ENCODE results near the gene YBEY. TPM values are rescaled to one million over a fixed set of nuclear protein-coding genes. Genes with fewer than 3 reads are reported as not detected.

Gene YBEY
- total and polyA plus RNA-seq, 2 donors (not counting 3 experiments of a cell fraction or from before 2014, with no cell fraction given) = 6.1 to 15.3 TPM

DNA sequence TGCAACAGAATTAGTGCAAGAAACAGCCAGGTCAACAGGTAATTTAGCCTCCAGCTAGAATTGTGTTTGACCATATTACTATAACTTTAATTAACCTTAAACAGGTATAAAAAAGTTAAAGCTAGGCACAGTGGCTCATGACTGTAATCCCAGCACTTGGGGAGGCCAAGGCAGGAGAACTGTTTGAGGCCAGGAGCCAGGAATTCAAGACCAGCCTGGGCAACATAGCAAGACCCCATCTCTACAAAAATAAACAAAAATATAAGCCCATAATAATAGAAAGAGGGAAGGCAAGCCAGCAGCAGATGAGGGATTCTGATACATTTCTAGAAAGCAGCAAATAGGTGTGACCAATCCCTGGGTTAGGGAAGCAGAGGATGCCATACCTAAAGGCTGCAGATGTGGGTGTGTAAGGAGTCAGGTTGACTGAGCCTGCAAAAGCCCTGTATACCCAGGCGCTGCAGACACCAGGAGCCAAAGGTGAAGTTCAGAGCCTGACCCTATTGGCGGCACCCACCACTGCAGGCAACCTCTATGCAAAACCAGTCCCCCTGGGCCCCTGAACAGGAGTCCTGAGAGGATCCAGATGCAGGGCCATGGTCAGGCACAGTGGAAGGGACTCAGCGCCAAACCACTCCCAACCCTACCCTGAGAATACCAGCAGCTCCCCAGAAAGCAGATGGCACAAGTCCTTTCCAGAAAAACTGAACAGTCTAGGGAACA, 38.3 kb upstream of the YBEY start:
- Histone ChIP-seq H4K20me1 (replicated peaks; ENCODE audit: control insufficient read depth, extremely low read depth, insufficient read depth, low read length) (no peaks in the 10 kb centered on the region), H2AFZ (ENCODE audit: low read depth, low read length) (no peak overlapping the region), H3K27me3 (ENCODE audit: control insufficient read depth in 2 of 2, insufficient read depth in 2 of 2, low read length in 2 of 2) (no peaks in the 10 kb centered on the region), H3K9me3 (replicated peaks; ENCODE audit: control insufficient read depth, insufficient read depth, low read length) (no peaks in the 10 kb centered on the region), H3K4me2 (ENCODE audit: insufficient read depth, low read length) (no peak overlapping the region), H3K36me3 (ENCODE audit: control insufficient read depth in 2 of 2, extremely low read depth in 1 of 2, insufficient read depth in 2 of 2, low read length in 2 of 2) (peaks cover 25 to 52% of the 10 kb centered on the region in 2 experiments), H3K9ac (replicated peaks; ENCODE audit: extremely low read depth, insufficient read depth, low read length) (no peak overlapping the region), H3K4me1 (ENCODE audit: control insufficient read depth, extremely low read depth, insufficient read depth, low read length) (no peaks in the 10 kb centered on the region), H3K4me3 (replicated peaks in 1 of 3; ENCODE audit: insufficient read depth in 1 of 3, low read depth in 1 of 3, low read length in 3 of 3) (no peak overlapping the region), H3K9me1 (replicated peaks; ENCODE audit: control insufficient read depth, extremely low read depth, insufficient read depth, low read length) (no peaks in the 10 kb centered on the region), H3K27ac (ENCODE audit: insufficient read depth, low read depth, low read length) (no peak overlapping the region), H3K79me2 (ENCODE audit: control insufficient read depth, insufficient read depth, low read length) (no peaks in the 10 kb centered on the region)
- BruUV-seq (replicated peaks) = no TSS peak
- ChIA-PET POLR2A (no interaction called here), CTCF (no interaction called here)
- DNase-seq (ENCODE audit: low read depth, low spot score) (no peak), FAIRE-seq (no peak)
- intact Hi-C loops (cut with micrococcal nuclease) (no loop called here), dilution Hi-C loops (cut with MboI; ENCODE audit: extremely low pct_ligation_motif_present, low sequenced_read_pairs) (no loop called here)
- TF ChIP-seq POLR2A (IDR thresholded peaks at IDR 0.05; ENCODE audit: low read depth, low read length) (no peak), POLR2AphosphoS5 (IDR thresholded peaks at IDR 0.05; ENCODE audit: insufficient read depth, low read depth, low read length) (no peak), FOS (IDR thresholded peaks at IDR 0.05; ENCODE audit: borderline replicate concordance, insufficient read depth, low read length) (no peak), MYC (IDR thresholded peaks at IDR 0.05; ENCODE audit: low read depth, low read length) (no peak), EZH2 (IDR thresholded peaks at IDR 0.05; ENCODE audit: borderline replicate concordance, low read depth, low read length, severe bottlenecking) (no peak)
- TF ChIP-seq, protein P1, sequence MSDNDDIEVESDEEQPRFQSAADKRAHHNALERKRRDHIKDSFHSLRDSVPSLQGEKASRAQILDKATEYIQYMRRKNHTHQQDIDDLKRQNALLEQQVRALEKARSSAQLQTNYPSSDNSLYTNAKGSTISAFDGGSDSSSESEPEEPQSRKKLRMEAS (IDR thresholded peaks at IDR 0.05; ENCODE audit: insufficient read depth, insufficient read length) = no peak

DNA sequence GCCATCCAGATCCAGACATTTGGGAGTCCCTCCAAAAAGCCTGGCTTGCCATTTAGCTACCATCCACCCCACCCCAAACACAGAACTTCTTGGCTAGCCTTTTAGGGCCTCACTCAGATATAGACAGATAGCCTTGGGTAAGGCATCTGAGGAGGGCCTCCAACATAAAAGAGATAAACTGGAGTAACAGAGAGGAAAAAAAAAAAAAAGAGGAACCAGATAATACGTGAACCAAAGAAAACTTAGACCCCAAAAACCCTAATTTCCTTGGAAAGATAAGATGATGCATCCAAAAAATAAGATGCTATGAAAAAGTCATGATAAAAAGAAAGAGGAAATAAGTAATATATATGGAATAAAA, 37.7 kb upstream of the YBEY start:
- H3K9me3 ChIP-seq (replicated peaks; ENCODE audit: control insufficient read depth, insufficient read depth, low read length) = no peaks in the 10 kb centered on the region
- no peak overlapping the region for H2AFZ ChIP-seq (ENCODE audit: low read depth, low read length)
- H3K4me3 ChIP-seq (replicated peaks in 1 of 3; ENCODE audit: insufficient read depth in 1 of 3, low read depth in 1 of 3, low read length in 3 of 3) = no peak overlapping the region
- no peak overlapping the region for H3K4me2 ChIP-seq (ENCODE audit: insufficient read depth, low read length)
- TF ChIP-seq, protein P2, sequence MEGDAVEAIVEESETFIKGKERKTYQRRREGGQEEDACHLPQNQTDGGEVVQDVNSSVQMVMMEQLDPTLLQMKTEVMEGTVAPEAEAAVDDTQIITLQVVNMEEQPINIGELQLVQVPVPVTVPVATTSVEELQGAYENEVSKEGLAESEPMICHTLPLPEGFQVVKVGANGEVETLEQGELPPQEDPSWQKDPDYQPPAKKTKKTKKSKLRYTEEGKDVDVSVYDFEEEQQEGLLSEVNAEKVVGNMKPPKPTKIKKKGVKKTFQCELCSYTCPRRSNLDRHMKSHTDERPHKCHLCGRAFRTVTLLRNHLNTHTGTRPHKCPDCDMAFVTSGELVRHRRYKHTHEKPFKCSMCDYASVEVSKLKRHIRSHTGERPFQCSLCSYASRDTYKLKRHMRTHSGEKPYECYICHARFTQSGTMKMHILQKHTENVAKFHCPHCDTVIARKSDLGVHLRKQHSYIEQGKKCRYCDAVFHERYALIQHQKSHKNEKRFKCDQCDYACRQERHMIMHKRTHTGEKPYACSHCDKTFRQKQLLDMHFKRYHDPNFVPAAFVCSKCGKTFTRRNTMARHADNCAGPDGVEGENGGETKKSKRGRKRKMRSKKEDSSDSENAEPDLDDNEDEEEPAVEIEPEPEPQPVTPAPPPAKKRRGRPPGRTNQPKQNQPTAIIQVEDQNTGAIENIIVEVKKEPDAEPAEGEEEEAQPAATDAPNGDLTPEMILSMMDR (IDR thresholded peaks at IDR 0.05; ENCODE audit: extremely low read depth in 1 of 2, insufficient read depth in 1 of 2, low read depth in 1 of 2, low read length in 2 of 2) = no peak
- TF ChIP-seq POLR2AphosphoS5 (IDR thresholded peaks at IDR 0.05; ENCODE audit: insufficient read depth, low read depth, low read length) (no peak), FOS (IDR thresholded peaks at IDR 0.05; ENCODE audit: borderline replicate concordance, insufficient read depth, low read length) (no peak), POLR2A (IDR thresholded peaks at IDR 0.05; ENCODE audit: low read depth, low read length) (no peak), EZH2 (IDR thresholded peaks at IDR 0.05; ENCODE audit: borderline replicate concordance, low read depth, low read length, severe bottlenecking) (no peak), GATA2 (IDR thresholded peaks at IDR 0.05; ENCODE audit: insufficient read depth, insufficient read length, low read depth, low read length) (no peak), JUN (IDR thresholded peaks at IDR 0.05; ENCODE audit: borderline replicate concordance, insufficient read depth, insufficient read length, low read depth) (no peak), MYC (IDR thresholded peaks at IDR 0.05; ENCODE audit: low read depth, low read length) (no peak)
- TF ChIP-seq, protein P1 (IDR thresholded peaks at IDR 0.05; ENCODE audit: insufficient read depth, insufficient read length) = no peak
- H4K20me1 ChIP-seq (replicated peaks; ENCODE audit: control insufficient read depth, extremely low read depth, insufficient read depth, low read length) = no peaks in the 10 kb centered on the region
- H3K9me1 ChIP-seq (replicated peaks; ENCODE audit: control insufficient read depth, extremely low read depth, insufficient read depth, low read length) = no peaks in the 10 kb centered on the region
- intact Hi-C loops (cut with micrococcal nuclease) (no loop called here), dilution Hi-C loops (cut with MboI; ENCODE audit: extremely low pct_ligation_motif_present, low sequenced_read_pairs) (no loop called here)
- ChIA-PET CTCF (interaction anchor here (1.2 kb wide), 1 partner anchor 95 kb away, joined by 3 read pairs; no protein-coding TSS in a partner anchor), POLR2A (no interaction called here)
- no peaks in the 10 kb centered on the region for H3K4me1 ChIP-seq (ENCODE audit: control insufficient read depth, extremely low read depth, insufficient read depth, low read length)
- H3K79me2 ChIP-seq (ENCODE audit: control insufficient read depth, insufficient read depth, low read length) = no peaks in the 10 kb centered on the region
- H3K27me3 ChIP-seq (ENCODE audit: control insufficient read depth in 2 of 2, insufficient read depth in 2 of 2, low read length in 2 of 2) = no peaks in the 10 kb centered on the region
- FAIRE-seq = no peak
- no peak for DNase-seq (ENCODE audit: low read depth, low spot score)
- H3K9ac ChIP-seq (replicated peaks; ENCODE audit: extremely low read depth, insufficient read depth, low read length) = no peak overlapping the region
- H3K27ac ChIP-seq (ENCODE audit: insufficient read depth, low read depth, low read length) = no peak overlapping the region
- no TSS peak for BruUV-seq (replicated peaks)
- peaks cover 20 to 49% of the 10 kb centered on the region in 2 experiments for H3K36me3 ChIP-seq (ENCODE audit: control insufficient read depth in 2 of 2, extremely low read depth in 1 of 2, insufficient read depth in 2 of 2, low read length in 2 of 2)
